GM18508 (cell line): ENCODE measurements around the gene NLRP2B.
"Not testable (repeated sequence)": the region's sequence is repeated elsewhere in the genome, so short reads cannot be mapped to it uniquely, and the experiment has no call there.

ENCODE experiments used
- ATAC-seq: cut with Tn5 transposase; IDR thresholded peaks from one replicate; pipeline ENCODE4 v1.9.1; 2021; ENCODE audit warnings: moderate number of reproducible peaks; ENCODE audit not compliant: insufficient read depth, unreplicated experiment

Gene NLRP2B

DNA sequence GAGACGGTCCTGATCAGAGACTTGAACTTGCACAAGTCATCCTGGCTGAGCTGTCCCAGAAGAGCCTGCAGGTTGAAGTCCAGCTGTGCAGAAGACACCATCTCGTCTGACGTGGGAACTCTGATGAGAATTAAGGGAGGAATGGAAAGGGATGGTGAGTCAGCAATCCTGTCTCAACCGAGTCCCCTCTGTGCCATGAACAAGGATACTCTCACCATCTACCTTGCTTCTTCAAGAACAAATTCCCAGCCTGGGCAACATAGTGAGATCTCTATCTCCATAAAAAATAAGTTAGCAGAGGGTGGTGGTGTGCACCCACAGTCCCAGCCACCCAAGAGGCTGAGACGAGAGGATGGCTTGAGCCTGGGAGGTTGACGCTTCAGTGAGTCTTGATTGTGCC lies at the start of gene NLRP2B:
NLRP2B (minus strand) TSS at position 101 of the 400 bp plus-strand sequence.
- no peak for ATAC-seq

DNA sequence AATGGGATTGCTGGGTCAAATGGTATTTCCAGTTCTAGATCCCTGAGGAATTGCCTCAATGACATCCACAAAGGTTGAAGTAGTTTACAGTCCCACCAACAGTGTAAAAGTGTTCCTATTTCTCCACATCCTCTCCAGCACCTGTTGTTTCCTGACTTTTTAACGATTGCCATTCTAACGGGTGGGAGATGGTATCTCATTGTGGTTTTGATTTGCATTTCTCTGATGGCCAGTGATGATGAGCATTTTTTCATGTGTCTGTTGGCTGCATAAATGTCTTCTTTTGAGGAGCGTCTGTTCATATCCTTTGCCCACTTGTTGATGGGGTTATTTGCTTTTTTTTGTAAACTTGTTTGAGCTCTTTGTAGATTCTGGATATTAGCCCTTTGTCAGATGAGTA lies 45.9 kb upstream of the NLRP2B start:
- not testable (repeated sequence) for ATAC-seq

DNA sequence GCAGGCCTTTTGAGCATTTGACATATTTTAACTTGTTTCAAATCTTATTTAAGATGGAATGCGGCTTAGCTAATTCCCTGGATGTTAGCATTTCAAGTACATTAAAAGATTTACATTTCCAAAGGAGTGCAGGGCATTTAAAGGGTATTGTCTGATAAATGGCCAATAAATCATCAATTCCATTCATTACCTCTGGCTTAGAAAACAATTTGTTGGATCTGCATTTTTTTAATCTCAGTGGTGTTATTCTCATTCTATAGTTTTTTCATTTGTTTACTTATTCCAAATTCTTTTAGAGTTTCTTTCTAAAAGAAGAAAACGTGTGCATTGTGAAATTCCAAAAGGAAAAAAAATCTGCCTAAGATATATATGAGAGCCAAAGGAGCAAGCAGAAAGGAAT lies 1.3 kb upstream of the NLRP2B start:
- no peak for ATAC-seq

DNA sequence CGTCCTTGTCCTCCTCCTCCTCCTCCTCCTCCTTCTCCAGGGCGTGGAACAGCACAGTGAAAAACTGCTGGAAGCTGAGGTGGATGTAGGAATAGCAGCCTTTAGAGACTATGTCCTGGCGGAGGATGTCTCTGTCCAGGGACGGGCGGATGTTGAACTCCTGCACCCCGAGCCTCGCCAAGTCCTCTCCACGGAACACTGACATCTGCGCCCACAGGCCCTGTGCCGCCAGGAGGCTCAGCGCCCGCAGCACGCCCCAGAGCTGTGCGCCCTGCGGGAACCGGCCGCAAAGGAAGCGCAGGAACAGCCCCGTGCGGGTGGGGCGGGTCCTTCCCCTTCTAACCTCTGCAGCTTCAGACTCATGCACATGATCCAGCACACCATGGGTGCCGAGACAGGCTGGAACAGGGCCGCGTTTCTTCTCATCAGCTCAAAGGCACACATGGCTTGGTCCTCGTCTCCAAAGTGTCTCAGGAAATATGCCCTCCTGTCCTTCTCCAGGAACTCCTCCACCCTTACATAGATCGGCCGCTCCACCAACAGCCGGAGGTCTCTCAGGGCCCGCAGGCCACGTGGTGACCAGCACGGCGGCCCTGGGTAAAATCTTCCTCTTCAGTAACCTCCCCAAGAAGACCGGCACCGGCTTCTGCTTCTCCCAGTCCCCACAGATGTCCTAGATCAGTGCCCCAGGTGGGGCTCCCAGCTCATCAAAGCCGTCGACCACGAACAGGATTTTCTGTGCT lies 1.2 kb downstream of the NLRP2B start:
- ATAC-seq: no peak

DNA sequence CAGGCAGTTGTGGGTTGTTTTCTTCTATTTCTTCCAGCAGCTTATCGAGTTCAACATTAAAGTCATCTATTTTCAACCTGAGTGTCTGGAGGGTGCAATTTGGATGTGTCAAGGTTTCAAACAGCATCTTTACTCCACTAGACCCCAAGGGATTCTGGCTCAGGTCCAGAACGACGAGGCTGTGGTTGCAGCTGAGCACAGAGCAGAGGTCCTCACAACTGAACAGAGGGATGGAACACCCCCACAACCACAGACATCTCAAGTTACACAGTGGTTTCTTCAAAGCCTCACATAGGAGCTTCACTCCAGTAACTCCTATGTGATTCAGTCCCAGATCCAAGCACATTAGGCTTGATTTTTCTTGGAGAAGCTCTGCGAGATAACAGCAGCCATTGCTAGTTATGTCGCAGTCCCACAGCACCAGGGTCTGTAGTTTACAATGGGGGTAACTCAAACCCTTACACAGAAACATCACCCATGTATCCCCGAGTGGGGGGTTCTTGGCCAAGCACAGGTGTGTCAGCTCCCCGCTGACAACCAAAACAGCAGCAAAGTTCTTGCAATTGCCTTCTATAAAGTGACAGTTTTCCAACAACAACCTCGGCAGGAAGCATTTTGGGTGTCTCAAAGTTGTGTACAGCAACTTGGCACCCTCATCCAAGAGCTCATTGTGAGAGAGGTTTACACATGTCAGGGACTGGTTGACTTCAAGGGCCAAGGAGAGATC lies 2.8 kb downstream of the NLRP2B start:
- no peak for ATAC-seq

DNA sequence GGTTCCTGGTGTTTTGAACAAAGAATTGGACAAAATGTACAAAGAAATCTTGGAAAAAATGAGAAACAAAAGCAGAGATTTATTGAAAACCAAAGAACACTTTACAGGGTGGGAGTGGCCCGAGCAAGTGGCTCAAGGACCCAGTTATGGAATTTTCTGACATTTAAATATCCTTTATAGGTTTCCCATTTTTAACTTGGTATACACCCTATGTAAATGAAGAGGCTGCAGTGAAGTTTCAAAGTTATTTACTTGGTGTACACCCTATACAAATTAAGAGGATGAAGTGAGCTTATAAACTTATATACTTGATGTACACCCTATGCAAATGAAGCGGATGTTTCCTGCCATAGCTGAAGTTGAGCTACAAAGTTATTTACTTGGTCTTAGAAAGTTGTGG lies 4.7 kb downstream of the NLRP2B start:
- ATAC-seq: no peak

DNA sequence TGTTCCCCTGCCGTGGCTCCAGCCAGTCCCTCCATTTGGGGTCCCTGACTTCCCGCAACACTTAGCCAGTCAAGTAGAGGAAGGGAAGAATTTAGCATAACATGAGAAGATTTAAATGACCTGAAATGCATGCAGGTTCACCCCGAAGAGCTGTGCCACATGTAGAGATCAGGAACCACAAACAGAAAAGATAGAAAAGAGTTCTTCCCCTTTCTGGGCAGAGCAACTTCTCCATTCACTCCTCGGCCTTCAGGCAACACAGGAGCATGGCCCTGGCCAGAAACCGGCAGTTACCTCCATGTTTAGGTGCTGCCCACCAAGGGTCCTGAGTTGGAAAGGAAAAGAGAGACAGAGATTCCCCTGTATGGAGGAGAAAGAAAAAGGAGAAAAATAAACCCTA lies 5.2 kb downstream of the NLRP2B start:
- ATAC-seq: no peak

DNA sequence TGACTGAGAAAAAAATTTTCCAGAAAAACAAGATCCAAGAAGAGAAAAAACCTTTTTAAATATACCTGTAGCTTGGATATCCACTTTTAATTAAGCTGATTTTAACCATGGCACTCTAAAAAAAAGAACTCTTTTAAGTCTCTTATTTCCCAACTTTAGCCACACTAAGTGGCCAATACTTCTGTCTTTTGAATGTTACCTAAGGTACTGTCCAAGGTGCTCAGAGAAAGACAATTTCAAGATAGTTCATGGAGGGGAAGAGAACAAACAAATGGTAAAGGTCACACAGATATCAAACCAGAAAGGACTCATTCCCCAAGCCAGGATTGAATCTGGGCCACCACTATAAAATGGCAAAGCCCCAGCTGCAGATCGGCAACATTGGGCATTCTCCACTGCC lies 10.1 kb downstream of the NLRP2B start:
- ATAC-seq: no peak

DNA sequence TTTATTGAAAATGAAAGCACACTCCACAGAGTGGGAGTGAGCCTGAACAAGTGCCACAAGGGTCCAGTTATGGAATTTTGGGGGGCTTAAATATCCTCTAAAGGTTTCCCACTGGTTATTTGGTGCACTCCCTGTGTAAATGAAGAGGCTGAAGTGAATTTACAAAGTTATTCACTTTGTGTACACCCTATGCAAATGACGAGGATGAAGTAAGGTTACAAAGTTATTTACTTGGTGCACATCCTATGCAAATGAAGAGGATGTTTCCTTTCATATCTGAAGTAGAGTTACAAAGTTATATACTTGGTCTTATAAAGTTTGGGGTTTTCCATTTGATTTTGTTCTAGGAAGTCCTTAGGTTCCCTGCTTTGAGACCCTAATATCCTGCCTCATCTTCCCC lies 13.1 kb downstream of the NLRP2B start:
- ATAC-seq: no peak

DNA sequence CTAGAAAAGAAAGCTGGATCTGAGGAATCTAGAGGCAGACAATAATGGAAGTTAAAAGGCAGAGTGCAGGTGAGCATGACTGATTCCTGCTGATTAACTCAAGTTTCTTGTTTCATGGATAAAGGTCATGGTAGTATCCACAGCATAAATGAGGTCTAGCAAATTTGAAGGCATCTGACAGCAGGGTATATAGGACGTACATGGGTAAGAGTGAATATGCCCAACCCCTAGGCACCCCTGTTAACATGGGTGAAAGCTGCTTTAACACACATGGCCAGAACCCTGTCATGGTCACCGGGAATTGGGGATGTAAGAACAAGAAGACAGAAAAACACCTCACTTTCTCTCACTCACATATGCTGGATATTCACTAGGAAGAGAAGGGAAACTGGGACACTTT lies 25.0 kb downstream of the NLRP2B start:
- no peak for ATAC-seq

DNA sequence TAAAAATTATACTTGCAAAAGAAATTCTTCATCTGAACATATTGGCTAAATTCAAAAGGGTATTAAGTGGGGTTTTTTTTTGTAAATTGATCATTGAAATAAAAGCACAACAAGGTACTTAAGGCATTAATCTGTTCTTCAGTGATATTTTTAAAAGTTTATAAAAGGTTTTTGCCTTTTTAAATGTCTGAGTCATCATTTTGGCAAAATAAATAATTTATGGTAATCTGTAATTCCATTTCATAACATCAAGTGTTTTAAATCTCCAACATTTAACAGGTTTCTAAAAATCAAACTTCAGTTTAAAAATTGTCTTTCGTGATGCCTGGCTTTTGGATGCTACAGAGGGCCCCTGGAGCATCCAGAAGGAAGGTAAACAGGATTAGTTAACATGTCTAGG lies 27.4 kb downstream of the NLRP2B start:
- ATAC-seq: no peak

DNA sequence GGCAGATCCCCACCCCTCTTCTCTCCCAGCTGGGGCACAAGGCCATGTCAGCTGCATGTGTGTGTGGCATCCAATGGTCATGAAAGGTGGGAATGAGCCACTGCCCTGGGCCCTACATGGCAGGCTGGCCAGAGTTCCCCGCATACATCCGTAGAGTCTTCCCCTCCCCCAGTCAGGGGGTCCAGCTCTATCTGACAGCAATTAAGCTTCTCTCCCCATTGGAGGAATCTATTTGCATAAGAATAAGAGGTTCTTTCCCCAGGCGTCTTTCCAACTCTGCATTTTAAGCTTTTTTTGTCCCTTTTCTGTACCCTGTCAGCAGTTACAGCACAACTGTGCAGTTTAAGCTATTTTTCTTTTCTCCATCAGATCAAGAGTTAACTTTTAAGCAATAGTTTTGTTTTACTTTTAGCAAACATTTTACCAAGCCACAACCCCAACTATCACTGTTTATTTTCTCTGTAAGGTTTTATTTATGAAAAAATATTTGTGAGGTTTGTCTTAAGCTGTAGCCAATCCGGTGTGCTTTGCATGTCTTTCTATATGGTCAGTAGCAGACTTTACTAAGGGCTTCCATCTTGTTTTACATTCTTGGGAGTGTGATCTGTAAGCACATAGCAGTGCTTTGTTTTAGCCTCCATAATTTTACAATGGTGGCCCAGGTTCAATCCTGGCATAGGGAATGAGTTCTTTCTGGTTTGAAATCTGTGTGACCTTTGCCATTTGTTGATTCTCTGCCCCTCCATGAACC lies 28.7 kb downstream of the NLRP2B start:
- no peak for ATAC-seq

DNA sequence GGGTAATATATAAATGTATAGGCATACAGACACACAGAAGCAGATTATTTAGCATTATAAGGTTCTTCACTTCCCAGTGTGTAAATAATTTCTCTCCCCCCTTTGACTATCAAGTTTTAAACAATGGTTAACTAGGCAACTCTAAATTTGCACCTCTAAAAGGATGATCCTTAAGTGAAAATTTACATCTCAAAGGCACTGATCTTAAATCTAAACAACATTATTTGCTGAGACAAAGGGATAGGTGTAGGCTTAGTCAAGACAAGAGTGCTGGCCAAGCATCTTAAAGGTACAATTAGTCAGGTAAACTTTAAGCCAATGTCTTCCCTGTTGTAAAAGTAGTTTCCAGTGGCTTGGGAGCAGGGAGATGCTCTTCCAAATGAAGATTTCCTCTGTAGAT lies 33.0 kb downstream of the NLRP2B start:
- ATAC-seq: no peak

DNA sequence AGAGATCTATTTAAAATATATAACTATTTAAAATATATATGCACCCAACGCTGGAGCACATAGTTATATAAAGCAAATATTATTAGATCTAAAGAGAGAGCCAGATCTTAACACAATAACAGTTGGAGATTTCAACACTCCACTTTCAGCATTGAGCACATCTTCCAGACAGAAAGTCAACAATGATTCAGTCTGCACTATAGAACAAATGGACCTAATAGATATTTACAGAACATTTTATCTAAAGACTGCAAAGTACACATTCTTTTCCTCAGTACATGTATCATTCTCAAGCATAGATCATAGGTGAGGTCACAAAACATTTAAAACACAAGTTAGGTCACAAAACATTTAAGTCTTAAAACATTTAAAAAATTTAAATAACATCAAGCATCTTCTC lies 36.4 kb downstream of the NLRP2B start:
- no peak for ATAC-seq

DNA sequence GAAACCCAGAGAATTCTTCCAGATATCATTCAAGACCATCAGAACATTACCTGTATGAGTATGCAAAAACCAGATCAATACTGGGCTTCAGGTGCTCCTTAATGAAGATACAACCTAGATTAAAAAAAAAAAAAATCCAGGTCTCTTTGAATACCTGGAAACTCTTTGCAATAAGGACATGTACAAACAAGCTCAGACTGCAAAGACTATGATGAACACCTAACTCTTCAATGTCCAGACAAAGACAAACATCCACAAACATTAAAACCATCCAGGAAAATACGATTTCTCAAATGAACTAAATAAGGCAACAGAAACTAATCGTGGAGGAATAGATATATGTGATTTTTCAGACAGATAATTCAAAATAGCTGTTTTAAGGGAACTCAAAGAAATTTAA lies 38.7 kb downstream of the NLRP2B start:
- ATAC-seq: no peak

DNA sequence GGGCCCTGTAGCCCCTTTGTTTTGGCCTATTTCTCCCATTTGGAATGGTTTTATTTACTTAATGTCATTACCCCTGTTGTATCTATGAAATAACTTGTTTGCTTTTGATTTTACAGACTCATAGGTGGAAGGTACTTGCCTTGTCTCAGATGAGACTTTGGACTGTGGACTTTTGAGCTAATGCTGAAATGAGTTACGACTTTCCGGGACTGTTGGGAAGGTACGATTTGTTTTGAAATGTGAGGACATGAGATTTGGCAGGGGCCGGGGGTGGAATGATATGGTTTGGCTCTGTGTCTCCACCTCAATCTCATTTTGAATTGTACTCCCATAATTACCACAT lies 39.4 kb downstream of the NLRP2B start:
- ATAC-seq: no peak

DNA sequence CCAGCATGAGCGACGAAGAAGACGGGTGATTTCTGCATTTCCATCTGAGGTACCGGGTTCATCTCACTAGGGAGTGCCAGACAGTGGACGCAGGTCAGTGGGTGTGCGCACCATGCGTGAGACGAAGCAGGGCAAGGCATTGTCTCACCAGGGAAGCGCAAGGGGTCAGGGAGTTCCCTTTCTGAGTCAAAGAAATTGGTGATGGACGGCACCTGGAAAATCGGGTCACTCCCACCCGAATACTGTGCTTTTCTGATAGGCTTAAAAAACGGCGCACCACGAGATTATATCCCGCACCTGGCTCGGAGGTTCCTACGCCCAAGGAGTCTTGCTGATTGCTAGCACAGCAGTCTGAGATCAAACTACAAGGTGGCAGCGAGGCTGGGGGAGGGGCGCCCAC lies 50.6 kb downstream of the NLRP2B start:
- not testable (repeated sequence) for ATAC-seq
